ENCODE results near the gene RETSAT.
"Not testable (repeated sequence)": the region's sequence is repeated elsewhere in the genome, so short reads cannot be mapped to it uniquely, and the experiment has no call there.

The RETSAT gene

DNA sequence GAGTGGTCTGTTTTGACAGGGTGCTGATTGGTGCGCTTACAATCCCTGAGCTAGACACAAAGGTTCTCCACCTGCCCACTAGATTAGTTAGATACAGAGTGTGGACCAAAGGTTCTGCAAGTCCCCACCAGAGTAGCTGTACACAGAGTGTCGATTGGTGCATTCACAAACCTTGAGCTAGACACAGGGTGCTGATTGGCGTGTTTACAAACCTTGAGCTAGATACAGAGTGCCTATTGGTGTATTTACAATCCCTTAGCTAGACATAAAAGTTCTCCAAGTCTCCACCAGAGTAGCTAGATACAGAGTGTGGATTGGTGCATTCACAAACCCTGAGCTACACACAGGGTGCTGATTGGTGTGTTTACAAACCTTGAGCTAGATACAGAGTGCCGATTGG lies 20.5 kb downstream of the RETSAT start:
- H2AK5ac ChIP-seq (ENCODE audit: low read length); H4K12ac ChIP-seq (ENCODE audit: low read depth, low read length); DNase-seq; H3K14ac ChIP-seq (ENCODE audit: low read length); H2BK120ac ChIP-seq (ENCODE audit: insufficient read depth, low read length, poor library complexity); H4K91ac ChIP-seq (ENCODE audit: low read depth, low read length); H3K36me3 ChIP-seq (ENCODE audit: control insufficient read depth in 1 of 2, insufficient read depth in 2 of 2, low read length in 2 of 2); H2BK12ac ChIP-seq (ENCODE audit: low read length); H3K18ac ChIP-seq (ENCODE audit: low read length); H3K27me3 ChIP-seq (ENCODE audit: insufficient read depth, low read length); H3K4me3 ChIP-seq (ENCODE audit: low read depth, low read length); H3K79me1 ChIP-seq (ENCODE audit: low read length); H3K9me3 ChIP-seq (ENCODE audit: insufficient read depth, low read depth, low read length); H3K9ac ChIP-seq (ENCODE audit: low read length); H2BK5ac ChIP-seq (ENCODE audit: low read depth, low read length, poor library complexity); H3K23ac ChIP-seq (ENCODE audit: low read length); H3K4me1 ChIP-seq (ENCODE audit: control insufficient read depth in 1 of 2, insufficient read depth in 2 of 2, low read length in 2 of 2); H3K4ac ChIP-seq (ENCODE audit: low read depth, low read length); H3K27ac ChIP-seq (ENCODE audit: low read depth, low read length); H3K4me2 ChIP-seq (ENCODE audit: low read length); H2AFZ ChIP-seq (ENCODE audit: insufficient read depth, low read length, poor library complexity); H4K8ac ChIP-seq (ENCODE audit: low read depth, low read length); H3K79me2 ChIP-seq (ENCODE audit: control insufficient read depth, insufficient read depth, low read length, poor library complexity): not testable (repeated sequence)
- WGBS (ENCODE audit: extremely low coverage, insufficient coverage, insufficient read length): no CpG with 5 or more reads among the region's 4 CpGs

GRCh38 chr2:85330839-85331636 lies 23.3 kb downstream of the RETSAT start:
- Histone ChIP-seq H3K79me2 (ENCODE audit: control insufficient read depth, insufficient read depth, low read length, poor library complexity) (peaks cover 12% of the 10 kb centered on the region), H3K27me3 (ENCODE audit: insufficient read depth, low read length) (no peaks in the 10 kb centered on the region), H2BK12ac (ENCODE audit: low read length) (no peak overlapping the region), H3K9ac (ENCODE audit: low read length) (no peak overlapping the region), H3K4me2 (ENCODE audit: low read length) (no peak overlapping the region), H3K79me1 (ENCODE audit: low read length) (peaks cover 5% of the 10 kb centered on the region), H3K4me1 (ENCODE audit: control insufficient read depth in 1 of 2, insufficient read depth in 2 of 2, low read length in 2 of 2) (peaks cover 10 to 11% of the 10 kb centered on the region in 2 experiments), H3K9me3 (ENCODE audit: insufficient read depth, low read depth, low read length) (no peaks in the 10 kb centered on the region), H4K12ac (ENCODE audit: low read depth, low read length) (no peak overlapping the region), H4K91ac (ENCODE audit: low read depth, low read length) (no peak overlapping the region), H2BK5ac (ENCODE audit: low read depth, low read length, poor library complexity) (no peak overlapping the region), H3K27ac (ENCODE audit: low read depth, low read length) (no peak overlapping the region), H3K4ac (ENCODE audit: low read depth, low read length) (no peak overlapping the region), H3K23ac (ENCODE audit: low read length) (no peak overlapping the region), H3K18ac (ENCODE audit: low read length) (no peak overlapping the region), H2BK120ac (ENCODE audit: insufficient read depth, low read length, poor library complexity) (no peak overlapping the region), H4K8ac (ENCODE audit: low read depth, low read length) (no peak overlapping the region), H3K36me3 (ENCODE audit: control insufficient read depth in 1 of 2, insufficient read depth in 2 of 2, low read length in 2 of 2) (peaks cover 0 to 4% of the 10 kb centered on the region in 2 experiments), H3K4me3 (ENCODE audit: low read depth, low read length) (no peak overlapping the region), H2AFZ (ENCODE audit: insufficient read depth, low read length, poor library complexity) (no peak overlapping the region), H2AK5ac (ENCODE audit: low read length) (no peak overlapping the region), H3K14ac (ENCODE audit: low read length) (no peak overlapping the region)
- DNase-seq: no peak
- WGBS (ENCODE audit: extremely low coverage, insufficient coverage, insufficient read length): no CpG with 5 or more reads among the region's 13 CpGs

DNA sequence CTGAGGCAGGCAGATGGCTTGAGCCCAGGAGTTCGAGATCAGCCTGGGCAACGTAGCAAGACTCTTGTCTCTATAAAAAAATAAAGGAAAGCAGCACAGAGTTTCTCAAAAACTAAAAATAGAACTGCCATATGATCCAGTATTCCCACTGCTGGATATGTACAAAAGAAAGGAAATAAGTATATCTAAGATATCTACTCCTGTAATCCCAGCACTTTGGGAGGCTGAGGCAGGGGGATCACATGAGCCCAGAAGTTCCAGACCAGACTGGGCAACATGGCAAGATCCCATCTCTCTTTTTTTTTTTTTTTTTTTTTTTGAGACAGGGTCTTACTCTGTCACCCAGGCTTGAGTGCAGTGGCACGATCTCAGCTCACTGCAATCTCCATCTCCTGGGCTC lies 24.6 kb downstream of the RETSAT start:
- not testable (repeated sequence) for H3K79me1 ChIP-seq (ENCODE audit: low read length); H4K91ac ChIP-seq (ENCODE audit: low read depth, low read length); H3K27me3 ChIP-seq (ENCODE audit: insufficient read depth, low read length); H3K4me3 ChIP-seq (ENCODE audit: low read depth, low read length); H3K18ac ChIP-seq (ENCODE audit: low read length); H2AK5ac ChIP-seq (ENCODE audit: low read length); H2BK120ac ChIP-seq (ENCODE audit: insufficient read depth, low read length, poor library complexity); H3K4me2 ChIP-seq (ENCODE audit: low read length); H3K9ac ChIP-seq (ENCODE audit: low read length); H2BK12ac ChIP-seq (ENCODE audit: low read length); H3K14ac ChIP-seq (ENCODE audit: low read length); DNase-seq; H3K27ac ChIP-seq (ENCODE audit: low read depth, low read length); H4K12ac ChIP-seq (ENCODE audit: low read depth, low read length); H3K9me3 ChIP-seq (ENCODE audit: insufficient read depth, low read depth, low read length); H2BK5ac ChIP-seq (ENCODE audit: low read depth, low read length, poor library complexity); H4K8ac ChIP-seq (ENCODE audit: low read depth, low read length); H3K36me3 ChIP-seq (ENCODE audit: control insufficient read depth in 1 of 2, insufficient read depth in 2 of 2, low read length in 2 of 2); H3K23ac ChIP-seq (ENCODE audit: low read length); H3K4ac ChIP-seq (ENCODE audit: low read depth, low read length); H2AFZ ChIP-seq (ENCODE audit: insufficient read depth, low read length, poor library complexity)
- Histone ChIP-seq H3K4me1 (ENCODE audit: control insufficient read depth in 1 of 2, insufficient read depth in 2 of 2, low read length in 2 of 2) (peaks cover 11 to 13% of the 10 kb centered on the region in 2 experiments), H3K79me2 (ENCODE audit: control insufficient read depth, insufficient read depth, low read length, poor library complexity) (peaks cover 12% of the 10 kb centered on the region)
- no CpG with 5 or more reads among the region's 3 CpGs for WGBS (ENCODE audit: extremely low coverage, insufficient coverage, insufficient read length)

GRCh38 chr2:85329181-85329651 lies 25.1 kb downstream of the RETSAT start:
- H3K4me1 ChIP-seq (ENCODE audit: control insufficient read depth in 1 of 2, insufficient read depth in 2 of 2, low read length in 2 of 2): peaks cover 11 to 13% of the 10 kb centered on the region in 2 experiments
- H4K91ac ChIP-seq (ENCODE audit: low read depth, low read length): no peak overlapping the region
- peaks cover 5% of the 10 kb centered on the region for H3K79me1 ChIP-seq (ENCODE audit: low read length)
- H2BK120ac ChIP-seq (ENCODE audit: insufficient read depth, low read length, poor library complexity): no peak overlapping the region
- no peak overlapping the region for H2AK5ac ChIP-seq (ENCODE audit: low read length)
- no peak overlapping the region for H3K4ac ChIP-seq (ENCODE audit: low read depth, low read length)
- H3K27me3 ChIP-seq (ENCODE audit: insufficient read depth, low read length): no peaks in the 10 kb centered on the region
- no peak overlapping the region for H3K14ac ChIP-seq (ENCODE audit: low read length)
- H2AFZ ChIP-seq (ENCODE audit: insufficient read depth, low read length, poor library complexity): no peak overlapping the region
- peaks cover 6 to 7% of the 10 kb centered on the region in 2 experiments for H3K36me3 ChIP-seq (ENCODE audit: control insufficient read depth in 1 of 2, insufficient read depth in 2 of 2, low read length in 2 of 2)
- no peaks in the 10 kb centered on the region for H3K9me3 ChIP-seq (ENCODE audit: insufficient read depth, low read depth, low read length)
- peaks cover 12% of the 10 kb centered on the region for H3K79me2 ChIP-seq (ENCODE audit: control insufficient read depth, insufficient read depth, low read length, poor library complexity)
- no peak overlapping the region for H3K23ac ChIP-seq (ENCODE audit: low read length)
- H3K18ac ChIP-seq (ENCODE audit: low read length): no peak overlapping the region
- H2BK12ac ChIP-seq (ENCODE audit: low read length): no peak overlapping the region
- DNase-seq: no peak
- H3K4me3 ChIP-seq (ENCODE audit: low read depth, low read length): no peak overlapping the region
- H3K27ac ChIP-seq (ENCODE audit: low read depth, low read length): no peak overlapping the region
- H2BK5ac ChIP-seq (ENCODE audit: low read depth, low read length, poor library complexity): no peak overlapping the region
- H4K8ac ChIP-seq (ENCODE audit: low read depth, low read length): no peak overlapping the region
- no peak overlapping the region for H3K9ac ChIP-seq (ENCODE audit: low read length)
- no peak overlapping the region for H3K4me2 ChIP-seq (ENCODE audit: low read length)
- no peak overlapping the region for H4K12ac ChIP-seq (ENCODE audit: low read depth, low read length)
